K562 (cell line): Measurements from ENCODE around the gene STX12. TPM values are rescaled to one million over a fixed set of nuclear protein-coding genes. Genes with fewer than 3 reads are reported as not detected.

Experiments
- ARID1B ChIP-seq: fragments of 450-650 bp; IDR thresholded peaks from 2 replicates; pipeline ENCODE4 v1.6.1; 2016; ENCODE audit warnings: antibody characterized with exemption, mild to moderate bottlenecking, inconsistent platforms
- CXXC5 ChIP-seq: fragments of 250-450 bp; sonication (Bioruptor Pico); IDR thresholded peaks from 2 replicates; pipeline ENCODE4 v1.8.0; 2022; ENCODE audit warnings: inconsistent platforms, mild to moderate bottlenecking, moderate library complexity
- DIDO1 ChIP-seq: fragments of 450-650 bp; IDR thresholded peaks from 2 replicates; pipeline ENCODE4 v1.6.1; 2016; ENCODE audit warnings: low read depth, missing biosample characterization, missing genetic modification characterization
- EGR1 ChIP-seq: fragments of 450-650 bp; conservative IDR thresholded peaks from 2 replicates; pipeline ENCODE4 v1.6.1; 2017; ENCODE audit warnings: mild to moderate bottlenecking
- FOXP1 ChIP-seq: sonication (generic); formaldehyde crosslinking; IDR thresholded peaks from 2 replicates; pipeline ENCODE4 v1.8.0; 2022; ENCODE audit warnings: mild to moderate bottlenecking, missing genetic modification reagents
- HMGN3 ChIP-seq: IDR thresholded peaks from 2 replicates; pipeline ENCODE4 v1.6.1; 2011; ENCODE audit warnings: borderline replicate concordance, low read depth, mild to moderate bottlenecking, mixed read lengths, low read length; ENCODE audit not compliant: insufficient read length; ENCODE audit errors: extremely low read depth
- NKRF ChIP-seq: fragments of 450-650 bp; IDR thresholded peaks from 2 replicates; pipeline ENCODE4 v1.6.1; 2016; ENCODE audit warnings: borderline replicate concordance
- PHF8 ChIP-seq: fragments of 200-600 bp; sonication (generic); IDR thresholded peaks from 2 replicates; pipeline ENCODE4 v1.6.1; 2012; ENCODE audit warnings: mixed run types, mild to moderate bottlenecking, inconsistent platforms, low read length, moderate library complexity, borderline replicate concordance
- POLR2G ChIP-seq: fragments of 200-400 bp; formaldehyde crosslinking; IDR thresholded peaks from 2 replicates; pipeline ENCODE4 v1.6.1; 2017; ENCODE audit warnings: low read depth, mild to moderate bottlenecking, antibody characterized with exemption, low read length, moderate library complexity
- RAD21 ChIP-seq, 2 experiments: fragments of 250-450 bp in 1 of 2; fragments of 450-650 bp in 1 of 2; sonication (Bioruptor Pico) in 1 of 2; formaldehyde crosslinking in 1 of 2; IDR thresholded peaks in 1 of 2; conservative IDR thresholded peaks in 1 of 2; 2 replicates each; pipeline versions ENCODE4 v1.4.0 to v1.8.0; 2020 to 2022; ENCODE audit warnings: mild to moderate bottlenecking in 2 of 2, moderate library complexity in 1 of 2
- RB1 ChIP-seq: fragments of 450-650 bp; IDR thresholded peaks from 2 replicates; pipeline ENCODE4 v1.6.1; 2017; ENCODE audit warnings: low read depth, mild to moderate bottlenecking
- RBM22 ChIP-seq: fragments of 200-400 bp; formaldehyde crosslinking; IDR thresholded peaks from 2 replicates; pipeline ENCODE4 v1.6.1; 2018; ENCODE audit warnings: low read length, low read depth; ENCODE audit not compliant: poor library complexity, severe bottlenecking
- RBM25 ChIP-seq: fragments of 200-400 bp; formaldehyde crosslinking; IDR thresholded peaks from 2 replicates; pipeline ENCODE4 v1.6.1; 2018; ENCODE audit warnings: low read length, low read depth, moderate library complexity; ENCODE audit not compliant: severe bottlenecking
- TBP ChIP-seq: optimal IDR thresholded peaks from 2 replicates; pipeline ENCODE3; 2011; ENCODE audit warnings: low read depth, low read length, improper control_type of control experiment
- UBTF ChIP-seq, 2 experiments: IDR thresholded peaks; 2 replicates each; pipeline ENCODE4 v1.6.1; 2012; ENCODE audit warnings: improper control_type of control experiment in 2 of 2, low read depth in 2 of 2, low read length in 2 of 2, borderline replicate concordance in 1 of 2
- ZBTB11 ChIP-seq, 3 experiments: fragments of 200-800 bp in 1 of 3; fragments of 250-450 bp in 1 of 3; fragments of 450-650 bp in 1 of 3; sonication (Bioruptor Pico) in 1 of 3; sonication (Bioruptor generic) in 1 of 3; formaldehyde crosslinking in 1 of 3; IDR thresholded peaks; 2 replicates each; pipeline versions ENCODE4 v1.6.1 to v1.8.0; 2016 to 2022; ENCODE audit warnings: mild to moderate bottlenecking in 2 of 3, missing genetic modification characterization in 2 of 3, missing compliant biosample characterization in 1 of 3, moderate library complexity in 1 of 3
- ZNF239 ChIP-seq: fragments of 250-450 bp; sonication (Bioruptor Pico); IDR thresholded peaks from 2 replicates; pipeline ENCODE4 v1.4.0; 2020; ENCODE audit warnings: mild to moderate bottlenecking
- ZNF699 ChIP-seq: fragments of 250-450 bp; sonication (Bioruptor Pico); IDR thresholded peaks from 2 replicates; pipeline ENCODE4 v1.8.0; 2021; ENCODE audit warnings: mild to moderate bottlenecking, moderate library complexity; ENCODE audit not compliant: insufficient replicate concordance
- polyA plus RNA-seq, 8 experiments: library from polyadenylated mRNA; depleted of rRNA in 4 of 8; stranded (reverse) in 5 of 8; unstranded in 3 of 8; fragments of >200 nt; fragmentation: Nextera tagmentation in 2 of 8; fragmentation: Illumina TruSeq in 1 of 8; extraction: Ambion mirVana in 2 of 8; extraction: Trizol in 1 of 8; gene quantifications; 2 replicates each; pipeline versions ENCODE4 v1.2.1 to v1.2.3, GENCODE V29; 2011 to 2014; ENCODE audit warnings: inconsistent platforms in 1 of 8, missing spikeins in 1 of 8
- total RNA-seq, 7 experiments: library from RNA; depleted of rRNA in 6 of 7; stranded (reverse); fragments of >200 nt in 6 of 7; fragmentation: Illumina TruSeq in 2 of 7; extraction: Trizol in 2 of 7; gene quantifications; 2 replicates each; pipeline versions ENCODE4 v1.2.1 to v1.2.3, GENCODE V29; 2011 to 2021; ENCODE audit warnings: low replicate concordance in 1 of 7

Gene STX12
- total and polyA plus RNA-seq, 9 of the 15 experiments (the other 6 are each of a cell fraction or from before 2014, with no cell fraction given) = 16.9 to 31.3 (median 25.7) TPM

- TF ChIP-seq RBM22 (no peak), ZNF239 (CRISPR knock-in tag) (peak; percentile 93), DIDO1 (0 out of 2 replicates have a peak, but pooled peaks have one; percentile 23), FOXP1 (CRISPR knock-in tag) (0 out of 2 replicates have a peak, but pooled peaks have one; percentile 15), NKRF (0 out of 2 replicates have a peak, but pooled peaks have one; percentile 13), ZBTB11 (CRISPR knock-in tag; IDR thresholded peaks at IDR 0.05) (no peak), POLR2G (peak; percentile 87), RBM25 (no peak), PHF8 (peak; percentile 69; the same call in 1 of the 2 replicates), ZNF699 (CRISPR knock-in tag) (no peak), RAD21 (CRISPR knock-in tag; conservative IDR thresholded peaks at IDR 0.05 in 1 of 2, IDR thresholded peaks at IDR 0.05 in 1 of 2) (no peak), EGR1 (0 out of 2 replicates have a peak, but pooled peaks have one; percentile 3), TBP (peak; percentile 70), HMGN3 (peak; percentile 37), ARID1B (0 out of 2 replicates have a peak, but pooled peaks have one; percentile 2), CXXC5 (0 out of 2 replicates have a peak, but pooled peaks have one; percentile 55), RB1 (peak; percentile 62; the same call in 1 of the 2 replicates), UBTF (IDR thresholded peaks at IDR 0.05; ENCODE audit: borderline replicate concordance in 1 of 2, low read depth in 2 of 2, low read length in 2 of 2) (0 out of 4 replicates have a peak, but pooled peaks of 1 of the 2 experiments have one; percentile 6)
Measured at GRCh38 chr1:27872059-27872801, 99.2 kb downstream of the STX12 start, which contains the start of gene THEMIS2 (continued).
